ENCODE data around the gene PPP6R1. TPM values are rescaled to one million over a fixed set of nuclear protein-coding genes. Genes with fewer than 3 reads are reported as not detected.

Gene PPP6R1
- total RNA-seq, 1 experiment from 2014 or later: 79.7 TPM

DNA sequence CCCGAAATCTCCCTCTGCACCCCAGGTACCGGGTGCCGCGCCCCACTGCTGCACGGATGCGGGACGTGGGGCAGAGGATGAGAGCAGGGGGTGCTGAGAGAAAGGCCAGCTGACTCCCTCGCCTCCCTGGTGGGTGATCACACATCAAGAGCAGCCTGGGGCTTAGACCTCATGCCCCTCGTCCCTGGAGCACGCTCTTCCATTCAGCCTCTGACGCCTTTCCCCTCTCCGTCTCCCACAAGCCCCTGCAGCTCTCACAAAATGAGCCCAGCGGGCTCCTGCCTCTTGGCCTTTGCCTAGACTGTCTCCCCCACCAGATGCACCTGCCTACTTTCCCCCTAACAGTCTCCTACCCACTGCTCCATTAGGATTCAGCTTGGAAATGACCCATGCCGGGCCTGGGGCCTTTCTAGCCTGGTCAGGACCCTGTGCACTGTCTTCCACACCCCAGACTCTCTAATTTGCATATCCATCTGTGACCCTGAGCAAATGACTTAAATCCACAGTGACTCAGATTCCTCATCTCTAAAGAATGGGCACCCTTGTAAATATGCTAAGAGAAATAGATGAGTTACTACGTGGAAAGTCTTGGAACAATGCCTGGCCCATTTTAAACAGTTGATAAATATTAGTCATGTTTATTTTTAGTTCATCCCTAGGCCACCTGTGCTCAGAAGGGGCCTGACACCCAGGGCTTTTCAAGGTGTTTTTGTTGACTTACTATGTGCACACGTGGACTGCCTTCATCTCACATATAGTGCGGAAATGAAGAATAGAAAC, 48.9 kb downstream of the PPP6R1 start:
- Mint-ChIP-seq H3K4me1 (peaks cover 9 to 12% of the 10 kb centered on the region in 2 experiments), H3K27ac (no peak overlapping the region), H3K36me3 (ENCODE audit: insufficient read depth in 1 of 3, low read depth in 3 of 3) (peaks cover 0 to 6% (median 6%) of the 10 kb centered on the region in 3 experiments; a peak in 4 of 7 replicates), H3K9me3 (peaks cover 19 to 34% of the 10 kb centered on the region in 2 experiments), H3K27me3 (ENCODE audit: low read depth) (peaks cover 41% of the 10 kb centered on the region), H3K4me3 (no peak overlapping the region)
- Histone ChIP-seq H3K9ac (ENCODE audit: extremely low read depth, insufficient read length, low read length) (no peak overlapping the region), H3K14ac (ENCODE audit: insufficient read depth, low read length) (no peak overlapping the region), H3K4me1 (ENCODE audit: insufficient read depth, low read length) (no peaks in the 10 kb centered on the region), H2BK12ac (ENCODE audit: insufficient read length, low read depth, low read length) (no peak overlapping the region), H3K23ac (ENCODE audit: insufficient read length, low read depth, low read length) (no peak overlapping the region), H3K4me2 (ENCODE audit: insufficient read depth, insufficient read length, low read length) (no peak overlapping the region), H2AFZ (ENCODE audit: low read length) (no peak overlapping the region), H3K79me2 (ENCODE audit: insufficient read depth, low read length) (no peaks in the 10 kb centered on the region), H2BK120ac (ENCODE audit: low read depth, low read length, poor library complexity, severe bottlenecking) (no peak overlapping the region), H4K5ac (ENCODE audit: insufficient read length, low read depth, low read length) (no peak overlapping the region), H2BK15ac (ENCODE audit: low read depth, low read length) (no peak overlapping the region), H4K20me1 (ENCODE audit: control insufficient read depth, insufficient read depth, insufficient read length) (no peaks in the 10 kb centered on the region), H3K27ac (ENCODE audit: insufficient read length, low read depth, low read length) (no peak overlapping the region), H2AK5ac (ENCODE audit: insufficient read length, low read length) (no peak overlapping the region), H3K9me3 (ENCODE audit: control insufficient read depth, low read depth, low read length) (no peaks in the 10 kb centered on the region), H2BK20ac (ENCODE audit: low read depth, low read length, poor library complexity, severe bottlenecking) (no peak overlapping the region), H3K27me3 (ENCODE audit: insufficient read depth, low read length) (no peaks in the 10 kb centered on the region), H3K4ac (ENCODE audit: low read depth, low read length) (no peak overlapping the region), H3T11ph (ENCODE audit: low read length) (no peak overlapping the region), H3K18ac (ENCODE audit: insufficient read length, low read depth, low read length) (no peak overlapping the region), H4K91ac (ENCODE audit: insufficient read length, low read depth, low read length) (no peak overlapping the region), H3K56ac (ENCODE audit: insufficient read length, low read depth, low read length) (no peak overlapping the region), H2BK5ac (ENCODE audit: insufficient read length, low read length) (no peak overlapping the region), H4K8ac (replicated peaks; ENCODE audit: insufficient read length, low read depth, low read length) (no peak overlapping the region), H3K79me1 (ENCODE audit: insufficient read depth, low read depth, low read length, poor library complexity, severe bottlenecking) (no peaks in the 10 kb centered on the region), H3K23me2 (ENCODE audit: insufficient read length, low read depth, low read length, poor library complexity, severe bottlenecking) (no peaks in the 10 kb centered on the region)
- TF ChIP-seq, protein P1, sequence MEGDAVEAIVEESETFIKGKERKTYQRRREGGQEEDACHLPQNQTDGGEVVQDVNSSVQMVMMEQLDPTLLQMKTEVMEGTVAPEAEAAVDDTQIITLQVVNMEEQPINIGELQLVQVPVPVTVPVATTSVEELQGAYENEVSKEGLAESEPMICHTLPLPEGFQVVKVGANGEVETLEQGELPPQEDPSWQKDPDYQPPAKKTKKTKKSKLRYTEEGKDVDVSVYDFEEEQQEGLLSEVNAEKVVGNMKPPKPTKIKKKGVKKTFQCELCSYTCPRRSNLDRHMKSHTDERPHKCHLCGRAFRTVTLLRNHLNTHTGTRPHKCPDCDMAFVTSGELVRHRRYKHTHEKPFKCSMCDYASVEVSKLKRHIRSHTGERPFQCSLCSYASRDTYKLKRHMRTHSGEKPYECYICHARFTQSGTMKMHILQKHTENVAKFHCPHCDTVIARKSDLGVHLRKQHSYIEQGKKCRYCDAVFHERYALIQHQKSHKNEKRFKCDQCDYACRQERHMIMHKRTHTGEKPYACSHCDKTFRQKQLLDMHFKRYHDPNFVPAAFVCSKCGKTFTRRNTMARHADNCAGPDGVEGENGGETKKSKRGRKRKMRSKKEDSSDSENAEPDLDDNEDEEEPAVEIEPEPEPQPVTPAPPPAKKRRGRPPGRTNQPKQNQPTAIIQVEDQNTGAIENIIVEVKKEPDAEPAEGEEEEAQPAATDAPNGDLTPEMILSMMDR (conservative IDR thresholded peaks at IDR 0.05): no peak
- no peak for DNase-seq
- WGBS (ENCODE audit: extremely low coverage, insufficient read length, low lambda C conversion rate): no CpG with 5 or more reads among the region's 17 CpGs

Measured in H9 (cell line).